Activated CD4-positive, alpha-beta T cell treated with anti-CD3 and anti-CD28 coated beads, Interleukin-2, Interleukin-6, amounts not matched to agents 100 ng/mL and 50 ng/mL, durations not matched to agents 16 hours and 8 hours (primary cell): Measurements from ENCODE around the gene CAMK1D.

Experiments
- DNase-seq: peaks from one replicate; pipeline ENCODE4 v3.0.0-alpha.2; 2020

Gene CAMK1D

DNA sequence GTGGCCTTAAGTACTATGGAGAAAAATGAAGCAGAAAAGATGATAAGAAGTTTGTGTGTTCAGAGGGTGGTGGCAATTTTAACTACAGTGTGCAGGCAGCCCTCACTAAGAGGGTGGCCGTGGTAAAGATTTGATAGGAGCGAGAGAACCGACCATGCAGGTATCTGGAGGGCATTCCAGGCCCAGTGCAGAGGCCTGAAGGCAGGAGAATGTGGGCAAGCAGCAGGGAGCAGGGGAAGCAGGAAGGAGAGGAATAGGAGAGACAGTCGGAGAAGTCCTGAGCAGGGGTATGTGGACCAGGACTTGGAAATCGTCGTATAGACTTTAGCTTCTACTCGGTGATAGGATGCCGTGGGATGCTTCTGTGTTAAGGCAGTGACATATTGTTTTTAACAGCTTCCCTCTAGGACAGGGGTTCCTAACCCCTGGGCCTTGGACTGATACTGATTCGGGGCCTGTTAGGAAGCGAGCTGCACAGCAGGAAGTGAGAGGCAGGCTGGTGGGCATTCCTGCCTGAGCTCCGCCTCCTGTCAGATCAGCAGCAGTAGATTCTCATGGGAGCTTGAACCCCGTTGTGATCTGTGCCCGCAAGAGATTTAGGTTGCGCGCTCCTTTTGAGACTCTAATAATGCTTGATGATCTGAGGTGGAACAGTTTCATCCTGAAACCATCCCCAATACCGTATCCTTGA, 425.0 kb downstream of the CAMK1D start:
- no peak for DNase-seq

DNA sequence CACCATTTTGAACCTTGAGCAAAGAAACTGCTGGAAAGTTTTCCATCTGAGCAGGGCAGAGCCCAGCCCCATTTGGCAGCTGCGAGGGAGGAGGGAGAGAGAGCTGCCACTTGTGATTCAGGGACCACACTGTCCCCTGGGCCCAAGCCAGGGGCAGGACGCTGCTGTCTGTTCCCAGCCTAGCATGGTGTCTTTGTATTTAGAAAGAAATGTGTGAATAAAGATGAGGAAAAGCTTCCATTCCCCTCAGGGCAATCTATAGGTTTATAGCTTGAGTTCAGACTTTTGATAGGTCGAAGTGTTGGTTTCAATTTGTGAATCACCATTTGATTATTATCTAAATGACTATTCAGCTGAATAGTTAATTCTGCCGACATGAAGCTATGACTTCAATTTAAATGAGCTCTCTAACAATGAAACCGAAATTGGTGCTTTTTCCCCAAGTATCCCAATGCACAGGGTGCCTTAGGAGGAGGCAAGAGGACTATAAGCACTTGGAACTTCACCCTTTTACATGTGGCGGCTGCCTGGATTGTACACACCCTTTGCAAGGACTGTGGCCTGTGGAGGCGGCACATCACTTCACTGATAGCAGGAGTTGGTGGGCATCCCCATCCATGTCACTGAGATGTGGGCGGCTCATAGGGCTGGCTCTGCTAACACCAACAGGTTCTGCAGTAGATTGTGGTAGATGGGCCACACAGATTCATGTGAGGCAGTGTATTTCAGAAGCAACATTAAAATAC, 428.7 kb downstream of the CAMK1D start:
- peak; percentile 7 for DNase-seq

DNA sequence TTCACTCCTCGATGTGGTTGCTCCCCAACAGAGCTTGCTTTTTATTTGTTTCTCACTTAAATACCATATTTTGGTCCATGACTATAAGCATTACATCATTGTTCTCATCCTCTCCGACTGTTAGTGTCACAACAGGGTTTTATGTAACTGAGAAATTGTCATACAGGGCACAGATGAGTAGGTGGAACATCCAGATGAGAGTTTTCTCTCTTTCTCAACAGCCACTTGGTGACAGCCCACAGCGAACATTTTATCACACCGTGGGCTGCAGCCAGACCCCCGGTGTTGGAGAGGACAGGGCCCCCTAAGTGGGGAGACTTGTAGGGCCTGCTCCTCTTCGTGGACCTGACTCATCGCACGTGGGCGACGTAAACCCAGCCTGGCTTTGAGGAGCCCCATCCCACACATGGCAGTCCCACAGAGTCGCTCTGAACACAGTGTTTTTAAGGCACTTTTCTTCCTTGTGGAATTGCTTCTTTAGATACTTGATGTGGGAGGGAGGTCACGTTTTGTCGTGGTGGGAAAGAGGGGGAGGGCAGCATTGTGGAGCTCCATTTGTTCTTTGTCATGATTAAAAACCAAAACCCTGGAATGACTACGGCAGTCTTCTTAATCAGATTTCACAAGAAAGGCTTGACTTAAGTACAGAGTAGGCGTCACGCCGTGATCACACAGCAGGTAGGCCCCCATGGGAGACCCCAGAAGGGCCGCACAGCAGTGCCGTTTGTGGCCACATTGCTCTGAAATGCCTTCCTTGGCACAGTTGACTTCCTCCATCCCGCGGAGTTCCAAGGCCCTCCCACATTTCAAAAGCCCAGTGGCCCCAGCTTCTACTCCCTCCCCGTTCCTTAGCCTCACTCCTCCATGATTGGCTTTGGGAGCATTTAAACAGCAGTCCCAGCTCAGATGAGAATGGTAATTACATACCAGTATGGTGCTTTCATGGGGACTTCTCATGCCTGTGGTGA, 431.6 kb downstream of the CAMK1D start:
- peak; percentile 26 for DNase-seq

DNA sequence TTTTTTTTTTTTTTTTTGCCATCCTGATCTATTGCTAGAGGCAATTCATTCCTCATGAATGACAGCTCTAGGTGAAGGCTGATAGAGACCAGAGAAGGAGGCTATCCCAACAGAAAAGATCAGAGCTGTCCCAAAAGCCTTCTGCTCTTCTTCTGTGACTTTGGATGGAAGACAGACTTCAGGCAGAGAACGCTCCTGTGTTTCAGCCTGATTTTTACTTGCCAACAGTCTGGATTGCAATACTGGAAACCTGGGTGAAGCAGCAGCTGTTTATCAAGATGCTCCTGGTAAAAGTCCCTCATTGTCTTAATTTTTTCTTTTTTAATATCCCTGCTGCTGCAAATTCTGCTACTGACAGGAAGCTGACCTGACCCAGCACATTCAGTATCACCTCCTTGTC, 432.6 kb downstream of the CAMK1D start:
- DNase-seq = no peak

DNA sequence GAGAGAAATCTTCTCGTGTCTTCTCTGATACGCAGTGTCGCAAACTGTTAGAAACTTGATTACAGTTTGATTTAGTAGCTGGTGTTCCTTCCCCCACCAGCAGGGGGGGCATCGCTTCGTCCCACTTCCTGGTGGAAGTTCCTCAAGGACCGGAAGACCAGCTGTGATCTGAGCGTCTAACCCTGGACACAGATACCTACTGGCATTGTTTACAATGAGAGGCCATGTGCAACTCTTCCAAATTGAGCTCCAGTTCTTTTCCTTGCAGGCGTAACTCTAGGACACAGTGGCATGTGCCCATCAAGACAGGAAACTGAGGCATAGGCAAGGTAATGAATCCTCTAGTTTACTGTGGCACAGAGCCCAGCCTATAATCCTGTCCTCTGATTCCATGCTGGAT, 433.2 kb downstream of the CAMK1D start:
- peak; percentile 47 for DNase-seq

DNA sequence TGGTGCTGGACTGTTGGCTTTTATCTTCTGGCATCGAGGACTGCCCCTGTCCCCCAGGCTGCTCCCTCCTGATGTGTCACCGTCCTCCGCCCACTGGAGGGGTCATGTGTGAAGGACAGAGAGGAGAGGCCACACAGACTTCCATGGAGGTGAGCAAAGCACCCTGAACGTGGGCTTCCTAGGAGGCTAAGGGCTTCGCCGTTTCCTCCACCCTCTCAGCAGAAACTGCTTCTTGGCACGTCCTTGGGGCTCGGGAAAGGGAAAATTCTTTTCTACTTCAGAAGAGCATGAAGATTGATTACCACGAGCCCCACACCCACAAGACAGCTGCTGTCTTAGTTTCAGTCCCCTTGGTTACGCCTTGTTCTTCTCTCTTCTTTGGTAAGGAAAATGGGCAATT, 433.9 kb downstream of the CAMK1D start:
- no peak for DNase-seq

DNA sequence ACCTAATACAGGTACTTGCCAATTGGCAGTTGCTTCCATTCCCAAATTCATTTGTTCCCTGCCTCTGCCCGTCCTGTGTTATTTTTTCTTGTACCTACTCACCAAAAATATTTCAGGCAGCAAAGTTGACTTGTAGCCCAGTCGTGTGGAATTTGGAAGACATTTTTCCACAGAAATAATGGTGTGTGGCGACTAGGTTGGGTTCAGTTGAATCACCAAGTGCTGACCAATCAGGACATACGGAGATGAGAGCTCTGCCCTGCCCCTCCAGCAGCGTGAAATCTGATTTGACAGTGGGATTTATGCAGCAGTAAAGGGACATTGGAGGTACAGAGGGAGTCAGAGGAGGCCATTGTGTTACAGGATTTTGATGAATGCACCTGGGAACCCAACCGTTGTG, 435.3 kb downstream of the CAMK1D start:
- no peak for DNase-seq

DNA sequence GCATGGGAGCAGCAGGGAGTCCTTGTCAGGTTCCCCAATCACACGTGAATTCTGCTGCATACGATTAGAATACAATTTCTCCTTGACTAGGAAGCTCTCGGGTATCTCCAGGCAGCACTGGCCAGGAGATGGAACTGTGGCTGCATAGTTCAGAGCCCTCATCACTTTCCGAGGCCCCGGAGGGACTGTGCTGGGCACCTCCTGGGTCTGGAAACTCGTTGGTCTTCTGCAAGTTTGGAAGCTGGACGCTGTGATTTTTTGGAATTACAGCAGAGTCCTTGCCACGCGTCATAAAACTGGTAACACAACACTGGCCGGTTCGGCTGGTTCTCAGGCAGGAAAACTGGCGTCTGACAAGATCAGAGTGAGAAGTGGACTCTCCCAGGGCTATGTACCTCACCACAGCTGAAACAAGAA, 436.1 kb downstream of the CAMK1D start:
- no peak for DNase-seq

DNA sequence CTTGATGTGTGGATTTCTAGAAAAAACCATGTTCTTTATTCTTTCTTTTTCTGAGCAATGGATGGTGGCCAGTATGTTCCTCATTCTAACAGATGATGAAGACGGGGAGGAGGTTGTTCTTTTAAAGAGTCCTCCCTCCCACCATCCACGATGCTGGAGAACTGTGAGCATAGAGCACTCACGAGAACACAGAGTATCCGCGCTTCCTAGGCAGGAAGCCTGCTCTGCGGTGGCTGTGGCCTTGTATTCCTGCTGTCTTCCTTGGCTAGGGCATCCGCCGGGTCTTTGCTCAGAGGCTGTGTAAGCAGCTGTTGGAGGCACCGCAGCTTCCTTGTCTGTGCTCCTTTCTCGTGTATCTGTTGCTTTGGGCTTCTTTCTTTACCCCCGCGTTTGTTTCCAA, 437.9 kb downstream of the CAMK1D start:
- no peak for DNase-seq

DNA sequence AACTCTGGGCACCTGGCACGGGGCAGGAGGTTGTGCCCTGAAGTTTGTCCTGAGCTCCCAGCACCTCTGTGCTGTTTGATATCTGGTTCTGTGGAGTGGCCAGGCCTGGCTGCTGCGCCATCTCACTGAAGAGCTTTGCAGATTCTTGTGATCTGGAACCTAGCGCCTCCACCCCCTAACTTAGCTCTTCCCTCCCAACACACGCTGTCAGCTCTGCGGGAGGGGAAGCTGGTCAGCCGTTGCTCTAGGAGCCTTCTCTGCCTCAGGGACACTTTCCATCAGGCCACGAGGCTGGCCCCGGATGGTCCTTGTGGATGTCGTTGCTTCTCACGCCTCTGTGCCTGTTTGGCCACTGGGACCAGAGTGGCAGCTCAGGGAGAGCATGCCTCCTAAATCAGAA, 438.9 kb downstream of the CAMK1D start:
- DNase-seq = no peak

DNA sequence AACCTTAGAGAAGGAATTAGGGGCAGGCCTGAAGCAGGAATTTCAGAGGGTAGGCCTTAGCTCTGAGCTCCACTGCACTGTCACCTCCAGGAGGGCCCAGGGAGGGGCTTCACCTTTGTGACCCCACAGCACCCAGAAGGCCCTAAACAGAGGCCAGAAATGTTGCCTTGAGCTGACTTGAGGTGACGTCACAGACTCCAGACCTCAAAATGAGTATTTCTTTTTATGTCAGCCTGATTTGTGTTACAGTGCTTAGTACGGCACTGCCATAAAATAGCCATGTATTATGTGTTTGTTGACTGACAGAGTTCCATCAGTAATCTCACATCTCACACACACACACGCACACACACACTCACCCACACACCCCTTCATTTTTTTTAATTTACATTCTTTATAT, 440.9 kb downstream of the CAMK1D start:
- DNase-seq = no peak

DNA sequence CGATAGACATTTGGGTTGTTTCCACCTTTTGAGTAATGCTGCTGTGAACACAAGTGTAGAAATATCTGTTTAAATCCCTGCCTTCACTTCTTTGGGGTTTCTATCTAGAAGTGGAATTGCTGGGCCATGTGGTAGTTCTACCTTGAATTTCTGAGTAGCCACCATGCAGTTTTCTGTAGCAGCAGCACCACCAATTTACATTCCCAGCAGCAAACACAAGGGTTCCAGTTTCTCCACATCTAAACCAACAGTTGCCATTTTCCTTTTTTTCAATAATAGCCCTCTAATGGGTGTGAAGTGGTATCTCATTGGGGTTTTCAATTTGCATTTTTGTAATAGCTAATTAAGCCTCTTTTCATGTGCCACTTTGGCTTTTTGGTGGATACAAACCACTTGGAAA, 442.4 kb downstream of the CAMK1D start:
- no peak for DNase-seq

DNA sequence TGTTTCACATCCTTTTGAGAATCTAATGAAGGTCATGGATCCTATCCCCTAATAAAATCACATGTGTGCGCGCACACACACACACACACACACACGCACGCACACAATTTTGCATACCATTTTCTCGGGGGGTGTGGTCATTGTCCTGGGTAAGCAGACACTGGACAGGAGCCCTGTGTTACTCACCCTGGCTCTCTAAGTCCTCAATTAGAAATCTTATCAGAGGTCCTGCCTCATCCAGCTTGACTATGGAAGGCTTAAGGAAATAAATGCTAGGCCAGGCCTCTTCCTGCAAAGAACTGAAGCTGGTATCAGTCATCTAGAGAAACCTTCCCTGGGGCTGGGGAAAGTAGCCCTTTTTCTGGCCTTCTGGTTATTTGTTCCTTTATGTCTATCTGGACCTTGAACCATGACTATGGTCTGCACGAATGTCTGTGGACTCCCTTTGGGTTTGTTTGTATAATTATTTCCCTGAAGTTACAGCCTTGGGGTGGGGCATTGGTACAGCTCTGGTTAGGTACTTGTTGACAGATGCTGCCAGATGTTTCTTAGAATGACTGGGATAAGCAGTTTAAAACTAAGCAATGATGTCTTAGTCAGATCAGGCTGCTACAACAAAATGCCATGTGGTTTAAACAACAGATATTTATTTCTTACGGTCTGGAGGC, 443.7 kb downstream of the CAMK1D start:
- DNase-seq = no peak

DNA sequence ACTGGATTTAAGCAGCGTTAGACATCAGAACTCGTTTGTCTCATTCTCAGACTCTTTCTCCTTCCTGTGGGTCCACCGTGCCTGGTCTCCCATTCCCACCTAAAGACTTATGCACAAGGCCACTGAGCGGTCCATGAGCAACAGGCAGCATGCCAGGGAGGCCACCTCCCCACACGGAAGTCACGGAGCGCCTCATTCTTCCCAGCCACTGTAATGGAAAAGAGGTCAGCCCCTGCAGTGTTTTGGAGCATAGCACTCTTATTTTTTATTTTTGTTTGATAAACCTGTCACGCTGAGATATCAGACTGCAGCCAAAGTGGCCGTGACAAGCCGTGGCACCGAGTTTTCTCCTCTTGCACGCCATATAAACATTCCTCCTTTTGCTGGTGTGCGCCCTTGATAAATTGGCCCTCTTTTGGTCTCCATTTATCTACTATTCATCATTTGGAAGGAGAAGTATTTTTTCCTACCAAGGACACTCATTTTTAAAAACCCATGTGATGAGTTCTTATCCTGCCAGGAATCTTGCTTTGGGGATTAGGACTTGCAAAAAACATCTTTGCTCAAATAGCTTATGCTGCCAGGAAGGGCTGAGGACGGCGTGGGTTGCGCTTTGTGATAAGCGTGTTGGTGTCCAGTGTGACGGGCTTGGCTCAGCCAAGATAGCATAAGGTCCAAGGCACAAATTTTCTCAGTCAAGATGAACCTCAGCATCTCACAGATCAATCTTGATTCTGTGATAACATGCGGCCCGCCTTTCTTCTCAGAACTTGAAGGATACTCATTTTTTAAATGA, 446.2 kb downstream of the CAMK1D start:
- no peak for DNase-seq

DNA sequence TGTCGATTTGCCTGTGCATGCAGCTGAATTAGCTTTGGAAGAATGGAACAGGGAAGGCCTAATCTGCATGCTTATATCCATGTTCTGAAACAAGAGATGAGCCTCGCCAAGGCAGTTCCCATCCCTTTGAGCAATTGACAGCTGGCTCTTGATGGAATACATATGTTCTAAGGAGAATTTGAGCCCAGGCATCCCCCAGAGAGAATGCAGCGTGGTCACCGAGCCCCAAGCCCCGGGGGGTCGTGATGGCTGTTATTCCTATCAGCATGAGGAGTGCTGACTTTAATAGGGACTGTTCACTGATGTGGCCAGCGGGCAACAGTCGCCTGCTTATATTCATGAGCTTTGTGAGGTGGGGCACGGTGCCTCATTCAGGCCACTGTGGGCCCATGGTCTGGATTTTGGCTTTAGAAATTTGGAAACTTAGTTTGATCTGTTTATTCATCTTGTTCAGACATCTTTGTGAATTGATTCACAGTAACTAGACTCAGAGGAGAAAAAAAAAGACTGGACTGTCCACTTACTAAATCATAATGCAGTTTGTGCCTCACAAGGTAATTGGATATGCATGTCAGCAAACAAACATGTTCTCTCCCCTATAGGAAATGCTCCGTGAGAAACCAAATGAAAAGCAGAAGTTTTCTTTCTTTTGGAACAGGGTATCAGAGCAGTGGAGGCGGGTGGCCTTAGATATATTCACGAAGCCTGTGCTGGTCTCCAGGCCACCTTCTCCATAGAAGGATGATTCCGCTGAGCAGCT, 447.2 kb downstream of the CAMK1D start:
- DNase-seq = no peak

DNA sequence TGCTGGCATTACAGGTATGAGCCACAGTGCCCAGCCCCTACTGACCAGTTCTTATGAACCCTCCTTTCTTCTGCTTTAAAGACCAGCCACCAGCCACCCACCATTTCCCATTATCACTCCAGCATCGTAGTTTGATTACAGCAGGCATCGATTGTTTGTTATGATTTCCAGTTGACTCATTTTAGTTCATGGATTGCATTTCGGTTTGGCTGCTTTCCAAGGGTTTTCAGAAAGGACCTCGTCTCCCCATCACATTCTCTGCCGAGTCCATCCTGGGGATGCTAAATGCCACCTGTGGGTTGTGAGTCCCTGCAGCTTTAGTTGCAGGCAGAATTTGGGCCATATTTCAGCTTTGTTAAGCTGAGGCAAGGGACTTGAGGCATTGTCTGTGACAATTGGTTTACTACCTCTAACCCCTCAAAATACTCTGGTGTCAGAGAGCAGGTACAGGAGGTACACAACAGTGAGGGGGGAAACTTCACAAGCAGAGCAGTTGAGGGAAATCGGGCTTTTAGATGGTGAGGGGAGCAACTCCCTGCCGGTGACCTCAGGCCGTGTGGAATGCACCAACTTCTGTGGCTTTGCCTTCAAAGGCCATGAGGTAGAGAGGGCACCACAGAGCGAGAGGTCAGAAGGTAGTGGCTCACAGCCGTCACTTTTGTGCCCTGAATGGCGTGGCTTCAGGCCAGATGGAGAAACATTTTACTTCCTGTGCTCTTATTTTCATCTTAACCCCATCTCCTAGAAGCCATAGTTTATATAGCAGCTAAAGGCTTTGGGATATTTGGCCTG, 448.3 kb downstream of the CAMK1D start:
- DNase-seq = no peak

DNA sequence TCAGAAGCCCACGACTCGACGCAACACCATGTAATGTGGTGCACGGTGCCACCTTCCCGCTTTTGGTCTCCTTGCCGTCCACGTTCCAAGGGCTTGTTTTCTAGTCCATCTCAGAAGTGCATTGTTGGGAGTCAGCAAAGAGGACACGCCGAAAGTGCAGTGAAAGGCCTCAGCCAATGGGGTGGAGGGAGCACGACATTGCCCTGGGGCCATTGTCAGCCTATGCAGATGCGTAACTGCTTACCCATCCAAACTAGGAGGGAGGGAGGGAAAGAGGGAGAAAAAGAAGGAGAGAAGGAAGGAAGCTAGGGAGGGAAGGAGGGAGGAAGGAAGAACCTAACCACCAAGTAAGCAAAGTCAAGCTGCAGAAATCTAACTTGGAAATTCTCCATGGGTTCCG, 449.8 kb downstream of the CAMK1D start:
- DNase-seq = no peak

DNA sequence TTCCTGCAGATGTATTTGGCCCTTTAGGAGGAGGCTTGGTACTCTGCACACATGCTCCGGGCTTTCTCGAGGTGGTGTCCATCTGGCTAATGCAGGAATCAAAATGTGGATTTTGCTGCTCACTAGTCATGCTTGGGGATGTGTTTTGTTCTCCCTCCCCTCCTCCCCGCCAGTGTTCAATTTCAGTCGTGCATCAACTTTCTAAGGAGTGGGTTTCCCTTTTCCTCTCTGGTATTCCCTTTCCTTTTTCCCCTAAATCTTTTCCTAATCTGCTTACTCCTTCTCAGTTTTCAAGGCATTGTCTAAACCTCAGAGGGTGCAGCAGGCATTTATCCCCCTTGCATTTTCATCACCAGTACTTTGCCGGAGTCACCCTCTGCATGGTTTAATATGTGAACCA, 450.4 kb downstream of the CAMK1D start:
- no peak for DNase-seq

DNA sequence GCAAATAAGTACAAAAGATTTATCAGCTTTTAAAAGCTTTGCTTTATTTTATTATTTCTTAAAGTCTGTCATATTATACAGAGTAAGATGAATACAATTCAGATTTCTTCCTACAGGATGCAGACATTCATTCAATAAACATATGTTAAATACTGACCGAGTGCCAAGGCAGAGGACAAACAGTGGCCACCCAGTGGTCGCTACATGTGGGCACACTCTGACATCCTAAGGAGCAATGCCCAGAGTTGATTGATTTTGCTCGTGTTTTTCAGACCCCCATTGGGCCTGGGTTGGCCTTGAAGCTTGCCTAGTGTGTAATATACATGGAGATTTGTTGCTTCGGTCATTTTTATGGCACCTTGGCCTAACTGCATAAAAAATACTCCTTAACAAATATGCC, 451.0 kb downstream of the CAMK1D start:
- DNase-seq = no peak
